PFSK-1 (cell line): ENCODE measurements around the gene SSH2.

Source experiments
- FOXP2 ChIP-seq: optimal IDR thresholded peaks from 2 replicates; pipeline ENCODE3; 2011; ENCODE audit warnings: borderline replicate concordance, control low read depth, inconsistent platforms; ENCODE audit not compliant: insufficient read depth; ENCODE audit errors: extremely low read length, extremely low read depth
- POLR2AphosphoS5 ChIP-seq: IDR thresholded peaks from 2 replicates; pipeline ENCODE4 v1.6.1; 2012; ENCODE audit warnings: low read depth, mild to moderate bottlenecking, control low read depth, low read length, moderate library complexity
- SIN3A ChIP-seq: IDR thresholded peaks from 2 replicates; pipeline ENCODE4 v1.6.1; 2012; ENCODE audit warnings: mild to moderate bottlenecking, low read length, moderate library complexity, borderline replicate concordance; ENCODE audit not compliant: insufficient read depth
- TAF1 ChIP-seq: IDR thresholded peaks from 2 replicates; pipeline ENCODE4 v1.6.1; 2012; ENCODE audit warnings: low read length, control low read depth, borderline replicate concordance; ENCODE audit not compliant: insufficient read depth
- TF ChIP-seq, protein P1 (sequence below), 2 experiments: IDR thresholded peaks; 2 replicates each; pipeline versions ENCODE4 v1.6.1 to v1.8.0; 2011 to 2012; ENCODE audit warnings: low read depth in 2 of 2, low read length in 2 of 2, control low read depth in 1 of 2, inconsistent platforms in 1 of 2, mild to moderate bottlenecking in 1 of 2, moderate library complexity in 1 of 2; ENCODE audit not compliant: insufficient read depth in 1 of 2

SSH2 gene

DNA sequence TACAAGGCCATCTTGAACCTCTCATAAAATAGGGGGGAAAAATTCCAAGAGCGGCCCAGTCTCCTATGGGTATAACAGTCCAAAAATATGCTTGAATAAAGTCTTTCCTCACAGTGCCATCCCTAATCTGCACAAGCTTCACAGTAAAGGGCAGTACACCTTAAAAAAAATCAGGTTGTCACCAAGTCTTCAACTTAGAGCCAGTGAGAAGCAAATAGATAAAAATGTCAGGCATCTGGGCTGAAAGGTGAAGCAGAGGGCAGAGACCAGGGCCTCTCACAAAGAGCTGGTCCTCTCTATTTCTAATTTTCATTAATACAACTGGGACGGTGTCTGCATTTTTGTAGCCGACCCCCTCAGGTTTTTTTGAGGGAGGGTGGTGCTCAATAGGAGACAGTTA, 82.9 kb downstream of the SSH2 start:
- TF ChIP-seq, protein P1, sequence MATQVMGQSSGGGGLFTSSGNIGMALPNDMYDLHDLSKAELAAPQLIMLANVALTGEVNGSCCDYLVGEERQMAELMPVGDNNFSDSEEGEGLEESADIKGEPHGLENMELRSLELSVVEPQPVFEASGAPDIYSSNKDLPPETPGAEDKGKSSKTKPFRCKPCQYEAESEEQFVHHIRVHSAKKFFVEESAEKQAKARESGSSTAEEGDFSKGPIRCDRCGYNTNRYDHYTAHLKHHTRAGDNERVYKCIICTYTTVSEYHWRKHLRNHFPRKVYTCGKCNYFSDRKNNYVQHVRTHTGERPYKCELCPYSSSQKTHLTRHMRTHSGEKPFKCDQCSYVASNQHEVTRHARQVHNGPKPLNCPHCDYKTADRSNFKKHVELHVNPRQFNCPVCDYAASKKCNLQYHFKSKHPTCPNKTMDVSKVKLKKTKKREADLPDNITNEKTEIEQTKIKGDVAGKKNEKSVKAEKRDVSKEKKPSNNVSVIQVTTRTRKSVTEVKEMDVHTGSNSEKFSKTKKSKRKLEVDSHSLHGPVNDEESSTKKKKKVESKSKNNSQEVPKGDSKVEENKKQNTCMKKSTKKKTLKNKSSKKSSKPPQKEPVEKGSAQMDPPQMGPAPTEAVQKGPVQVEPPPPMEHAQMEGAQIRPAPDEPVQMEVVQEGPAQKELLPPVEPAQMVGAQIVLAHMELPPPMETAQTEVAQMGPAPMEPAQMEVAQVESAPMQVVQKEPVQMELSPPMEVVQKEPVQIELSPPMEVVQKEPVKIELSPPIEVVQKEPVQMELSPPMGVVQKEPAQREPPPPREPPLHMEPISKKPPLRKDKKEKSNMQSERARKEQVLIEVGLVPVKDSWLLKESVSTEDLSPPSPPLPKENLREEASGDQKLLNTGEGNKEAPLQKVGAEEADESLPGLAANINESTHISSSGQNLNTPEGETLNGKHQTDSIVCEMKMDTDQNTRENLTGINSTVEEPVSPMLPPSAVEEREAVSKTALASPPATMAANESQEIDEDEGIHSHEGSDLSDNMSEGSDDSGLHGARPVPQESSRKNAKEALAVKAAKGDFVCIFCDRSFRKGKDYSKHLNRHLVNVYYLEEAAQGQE (IDR thresholded peaks at IDR 0.05; ENCODE audit: insufficient read depth in 1 of 2, low read depth in 2 of 2, low read length in 2 of 2): no peak
- TF ChIP-seq SIN3A (no peak), POLR2AphosphoS5 (no peak), FOXP2 (no peak), TAF1 (no peak)

DNA sequence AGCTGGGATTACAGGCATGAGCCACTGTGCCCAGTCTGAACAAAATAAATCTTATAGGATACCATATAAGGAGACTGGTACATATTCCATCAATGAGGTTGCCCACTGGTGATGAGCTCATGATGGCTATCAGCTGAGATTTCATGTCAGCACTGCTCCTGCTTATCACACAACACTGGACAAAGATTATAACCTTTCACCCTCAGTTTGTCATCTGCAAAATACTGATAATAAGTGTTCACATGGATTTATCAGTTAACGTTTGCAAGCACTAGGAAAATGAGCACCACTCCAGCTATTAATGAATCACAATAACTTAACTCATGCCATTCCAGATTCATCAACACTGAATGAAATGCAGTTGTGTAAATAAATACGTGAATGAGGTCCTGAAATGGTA, 83.7 kb downstream of the SSH2 start:
- TF ChIP-seq, protein P1 (IDR thresholded peaks at IDR 0.05; ENCODE audit: insufficient read depth in 1 of 2, low read depth in 2 of 2, low read length in 2 of 2): no peak
- TF ChIP-seq POLR2AphosphoS5 (no peak), SIN3A (no peak), FOXP2 (no peak), TAF1 (no peak)

DNA sequence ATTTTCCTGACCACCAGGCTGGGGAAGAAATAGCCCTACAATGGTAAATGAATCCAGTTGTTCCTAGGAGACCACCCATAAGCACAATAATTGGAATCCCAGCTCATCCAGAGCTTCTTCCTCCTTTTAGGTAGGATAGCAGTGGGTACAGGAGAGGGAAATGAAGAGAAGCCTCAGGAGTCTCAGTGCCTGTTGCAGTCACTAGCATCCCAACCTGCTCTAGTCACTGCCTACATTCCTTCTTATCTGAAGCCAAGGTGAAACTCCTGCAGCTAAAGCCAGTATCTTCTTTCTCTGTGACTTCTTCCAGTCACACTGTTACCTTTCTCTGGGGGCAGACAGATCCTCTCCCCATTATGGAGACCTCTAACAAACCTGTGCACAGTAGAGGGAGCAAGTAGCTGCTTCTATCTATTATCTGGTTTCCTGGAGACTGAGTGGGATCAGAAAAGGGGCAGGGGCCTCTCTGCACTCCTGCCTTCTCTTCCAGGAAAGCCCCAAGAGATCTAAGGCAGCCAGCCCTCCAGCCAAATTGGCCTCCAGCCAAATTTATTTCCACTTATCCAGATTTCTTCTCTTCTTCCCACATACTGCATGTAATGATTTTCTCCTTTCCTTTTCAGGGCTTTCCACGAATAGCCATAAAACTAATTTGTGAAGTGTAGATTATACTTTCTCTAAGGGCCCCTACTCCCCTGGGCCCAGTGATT, 85.5 kb downstream of the SSH2 start:
- TF ChIP-seq TAF1 (no peak), FOXP2 (no peak), POLR2AphosphoS5 (no peak), SIN3A (no peak)
- TF ChIP-seq, protein P1 (IDR thresholded peaks at IDR 0.05; ENCODE audit: insufficient read depth in 1 of 2, low read depth in 2 of 2, low read length in 2 of 2): no peak

DNA sequence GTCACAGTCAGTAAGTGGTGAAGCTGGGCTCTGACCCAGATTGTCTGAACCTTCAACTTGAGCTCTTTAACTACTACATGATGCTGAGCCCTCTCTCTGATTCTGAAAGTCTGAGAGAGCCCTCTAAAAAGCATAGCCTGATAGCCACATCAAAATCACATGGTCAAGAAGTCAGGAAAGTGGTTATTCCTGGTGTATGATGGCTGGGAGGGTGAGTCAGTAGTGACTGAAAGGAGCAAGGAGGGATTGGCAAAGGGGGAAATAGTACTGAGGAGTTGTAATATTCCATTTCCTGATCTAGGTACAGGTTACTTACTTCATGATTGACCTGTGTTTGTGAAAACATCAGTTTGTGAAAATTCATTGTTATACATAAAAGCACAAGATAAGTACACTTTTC, 89.1 kb downstream of the SSH2 start:
- TF ChIP-seq TAF1 (no peak), FOXP2 (no peak), SIN3A (no peak), POLR2AphosphoS5 (no peak)
- TF ChIP-seq, protein P1 (IDR thresholded peaks at IDR 0.05; ENCODE audit: insufficient read depth in 1 of 2, low read depth in 2 of 2, low read length in 2 of 2): no peak

DNA sequence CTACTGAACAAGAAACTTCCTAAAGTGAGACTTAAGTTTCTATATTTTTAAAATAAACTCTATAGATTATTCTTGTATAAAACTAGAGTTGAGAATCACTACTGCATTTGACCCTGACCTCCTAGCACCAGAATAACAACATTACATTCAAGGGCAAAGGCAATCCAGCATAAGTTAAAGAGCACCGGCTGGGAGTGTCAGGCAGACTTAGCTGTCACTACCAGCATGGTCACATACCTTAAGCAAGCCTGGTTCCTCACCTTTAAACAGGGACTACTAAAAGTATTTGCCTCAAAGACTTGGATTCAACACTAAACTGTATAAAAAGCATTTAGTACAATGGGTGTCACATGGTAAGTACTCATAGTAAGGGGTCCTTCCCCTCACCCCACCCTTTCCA, 90.4 kb downstream of the SSH2 start:
- TF ChIP-seq SIN3A: no peak
- TF ChIP-seq POLR2AphosphoS5: no peak
- no peak for TF ChIP-seq FOXP2
- TF ChIP-seq, protein P1 (IDR thresholded peaks at IDR 0.05; ENCODE audit: insufficient read depth in 1 of 2, low read depth in 2 of 2, low read length in 2 of 2): no peak
- no peak for TF ChIP-seq TAF1
